Astrocyte (in vitro differentiated cells and primary cell): Measurements from ENCODE around the gene HES7. TPM values are rescaled to one million over a fixed set of nuclear protein-coding genes. Genes with fewer than 3 reads are reported as not detected.

Experiments
- DNase-seq: peaks from one replicate; pipeline ENCODE4 v3.0.0-alpha.2; 2010; ENCODE audit warnings: low read depth
- FAIRE-seq: peaks from 2 replicates; lab custom pipeline; 2011; peaks lifted over from hg19 to GRCh38; lab: Jason Lieb, UNC
- H2AFZ ChIP-seq: 2 replicates; pipeline ENCODE4 v1.6.0; 2012; ENCODE audit warnings: low read depth, low read length, inconsistent platforms
- H3K27ac ChIP-seq: 2 replicates; pipeline ENCODE4 v1.5.1; 2011; ENCODE audit warnings: low read depth, low read length, inconsistent platforms
- H3K27me3 ChIP-seq: 2 replicates; pipeline ENCODE4 v1.6.0; 2011; ENCODE audit warnings: low read length, inconsistent platforms; ENCODE audit not compliant: insufficient read depth
- H3K36me3 ChIP-seq: 2 replicates; pipeline ENCODE4 v1.5.1; 2011; ENCODE audit warnings: low read length, inconsistent platforms; ENCODE audit not compliant: insufficient read depth
- H3K4me1 ChIP-seq: 2 replicates; pipeline ENCODE4 v1.5.1; 2011; ENCODE audit warnings: low read length, inconsistent platforms; ENCODE audit not compliant: insufficient read depth
- H3K4me2 ChIP-seq: 2 replicates; pipeline ENCODE4 v1.6.0; 2012; ENCODE audit warnings: low read length, inconsistent platforms
- H3K4me3 ChIP-seq: 2 replicates; pipeline ENCODE4 v1.5.1; 2011; ENCODE audit warnings: low read depth, mild to moderate bottlenecking, low read length, inconsistent platforms; ENCODE audit not compliant: insufficient read depth
- H3K79me2 ChIP-seq: 2 replicates; pipeline ENCODE4 v1.6.0; 2012; ENCODE audit warnings: mild to moderate bottlenecking, low read length, inconsistent platforms; ENCODE audit not compliant: insufficient read depth
- H3K9ac ChIP-seq: 2 replicates; pipeline ENCODE4 v1.6.0; 2012; ENCODE audit warnings: mild to moderate bottlenecking, low read length, inconsistent platforms
- H3K9me3 ChIP-seq: 2 replicates; pipeline ENCODE4 v1.5.1; 2012; ENCODE audit warnings: low read depth, mild to moderate bottlenecking, low read length, inconsistent platforms; ENCODE audit not compliant: insufficient read depth
- H4K20me1 ChIP-seq: 2 replicates; pipeline ENCODE4 v1.6.0; 2012; ENCODE audit warnings: low read length, inconsistent platforms; ENCODE audit not compliant: insufficient read depth
- H3K27ac Mint-ChIP-seq: one replicate; pipeline ENCODE4 v1.8.0; 2021; ENCODE audit warnings: mild to moderate bottlenecking, mixed read lengths; ENCODE audit not compliant: unreplicated experiment
- H3K27me3 Mint-ChIP-seq: one replicate; pipeline ENCODE4 v1.8.0; 2021; ENCODE audit warnings: low read depth, mixed read lengths; ENCODE audit not compliant: unreplicated experiment
- H3K36me3 Mint-ChIP-seq: one replicate; pipeline ENCODE4 v1.8.0; 2021; ENCODE audit warnings: low read depth, mixed read lengths; ENCODE audit not compliant: unreplicated experiment
- H3K4me1 Mint-ChIP-seq: one replicate; pipeline ENCODE4 v1.8.0; 2021; ENCODE audit warnings: low read depth, mixed read lengths; ENCODE audit not compliant: unreplicated experiment
- H3K4me3 Mint-ChIP-seq: one replicate; pipeline ENCODE4 v1.8.0; 2021; ENCODE audit warnings: mild to moderate bottlenecking, moderate library complexity, mixed read lengths; ENCODE audit not compliant: unreplicated experiment
- H3K9me3 Mint-ChIP-seq: one replicate; pipeline ENCODE4 v1.8.0; 2021; ENCODE audit warnings: mild to moderate bottlenecking, mixed read lengths; ENCODE audit not compliant: unreplicated experiment
- EZH2 ChIP-seq: IDR thresholded peaks from 2 replicates; pipeline ENCODE4 v1.6.1; 2012; ENCODE audit warnings: mild to moderate bottlenecking, low read length, inconsistent platforms; ENCODE audit not compliant: insufficient read depth
- total RNA-seq: library from RNA; stranded (reverse); gene quantifications from 2 replicates; pipeline ENCODE4 v1.2.1, GENCODE V29; 2021
- TF ChIP-seq, protein P1 (sequence below): IDR thresholded peaks from 2 replicates; pipeline ENCODE4 v1.5.1; 2011; ENCODE audit warnings: low read depth, mild to moderate bottlenecking, inconsistent platforms, low read length, moderate library complexity; ENCODE audit not compliant: insufficient read depth

HES7 gene
- total RNA-seq, 1 donor from 2014 or later, result 0.64 TPM

DNA sequence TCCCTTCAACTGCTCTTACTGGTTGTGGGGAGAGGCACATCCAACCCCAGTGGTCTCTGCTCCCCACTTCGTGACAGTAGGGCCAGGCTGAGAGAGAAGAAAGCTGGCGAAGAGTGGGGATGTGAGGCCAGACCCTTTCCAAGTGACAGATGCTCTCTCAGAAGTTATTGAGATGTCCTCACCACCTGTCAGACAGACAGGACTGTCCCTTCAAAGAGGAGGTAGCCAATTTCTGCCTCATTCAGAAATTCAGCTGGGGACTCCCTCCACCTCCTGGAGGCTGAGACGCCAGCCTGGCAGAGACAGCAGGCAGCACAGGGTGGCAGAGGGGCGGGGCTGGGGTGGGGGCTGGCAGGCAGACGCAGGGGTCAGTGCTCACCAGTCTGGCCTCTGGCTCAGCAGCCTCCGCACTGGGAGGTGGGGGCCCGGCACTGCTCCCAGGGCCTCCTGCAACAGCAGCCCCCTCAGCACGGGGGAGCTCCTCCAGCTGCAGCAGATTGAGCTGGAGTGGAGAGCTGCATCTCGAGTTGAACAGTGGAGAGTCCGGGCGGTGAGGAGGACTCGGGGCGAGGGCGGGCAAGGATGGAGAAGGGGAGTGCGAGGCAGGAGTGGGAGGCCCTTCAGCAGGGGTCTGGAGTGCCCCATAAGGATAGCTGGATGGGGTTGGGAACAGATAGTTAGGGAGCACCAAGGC, 19.1 kb upstream of the HES7 start:
- H3K9ac ChIP-seq, result no peak overlapping the region
- no peak for TF ChIP-seq EZH2
- TF ChIP-seq, protein P1, sequence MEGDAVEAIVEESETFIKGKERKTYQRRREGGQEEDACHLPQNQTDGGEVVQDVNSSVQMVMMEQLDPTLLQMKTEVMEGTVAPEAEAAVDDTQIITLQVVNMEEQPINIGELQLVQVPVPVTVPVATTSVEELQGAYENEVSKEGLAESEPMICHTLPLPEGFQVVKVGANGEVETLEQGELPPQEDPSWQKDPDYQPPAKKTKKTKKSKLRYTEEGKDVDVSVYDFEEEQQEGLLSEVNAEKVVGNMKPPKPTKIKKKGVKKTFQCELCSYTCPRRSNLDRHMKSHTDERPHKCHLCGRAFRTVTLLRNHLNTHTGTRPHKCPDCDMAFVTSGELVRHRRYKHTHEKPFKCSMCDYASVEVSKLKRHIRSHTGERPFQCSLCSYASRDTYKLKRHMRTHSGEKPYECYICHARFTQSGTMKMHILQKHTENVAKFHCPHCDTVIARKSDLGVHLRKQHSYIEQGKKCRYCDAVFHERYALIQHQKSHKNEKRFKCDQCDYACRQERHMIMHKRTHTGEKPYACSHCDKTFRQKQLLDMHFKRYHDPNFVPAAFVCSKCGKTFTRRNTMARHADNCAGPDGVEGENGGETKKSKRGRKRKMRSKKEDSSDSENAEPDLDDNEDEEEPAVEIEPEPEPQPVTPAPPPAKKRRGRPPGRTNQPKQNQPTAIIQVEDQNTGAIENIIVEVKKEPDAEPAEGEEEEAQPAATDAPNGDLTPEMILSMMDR, result no peak
- no peaks in the 10 kb centered on the region for H3K27me3 ChIP-seq
- no peaks in the 10 kb centered on the region for H3K79me2 ChIP-seq
- no peak for DNase-seq
- peaks cover 3% of the 10 kb centered on the region for H3K36me3 ChIP-seq
- H3K4me3 ChIP-seq, result no peak overlapping the region
- H3K9me3 ChIP-seq, result no peaks in the 10 kb centered on the region
- peaks cover 2% of the 10 kb centered on the region for H3K9me3 Mint-ChIP-seq
- no peaks in the 10 kb centered on the region for H3K4me1 Mint-ChIP-seq
- H3K4me1 ChIP-seq, result peaks cover 6% of the 10 kb centered on the region
- H3K27ac Mint-ChIP-seq, result no peak overlapping the region
- H3K27ac ChIP-seq, result no peak overlapping the region
- no peak overlapping the region for H2AFZ ChIP-seq
- no peak overlapping the region for H3K4me3 Mint-ChIP-seq
- no peak overlapping the region for H3K4me2 ChIP-seq
- FAIRE-seq, result no peak
- H3K36me3 Mint-ChIP-seq, result peaks cover 37% of the 10 kb centered on the region
- peaks cover 4% of the 10 kb centered on the region for H4K20me1 ChIP-seq
- no peaks in the 10 kb centered on the region for H3K27me3 Mint-ChIP-seq

DNA sequence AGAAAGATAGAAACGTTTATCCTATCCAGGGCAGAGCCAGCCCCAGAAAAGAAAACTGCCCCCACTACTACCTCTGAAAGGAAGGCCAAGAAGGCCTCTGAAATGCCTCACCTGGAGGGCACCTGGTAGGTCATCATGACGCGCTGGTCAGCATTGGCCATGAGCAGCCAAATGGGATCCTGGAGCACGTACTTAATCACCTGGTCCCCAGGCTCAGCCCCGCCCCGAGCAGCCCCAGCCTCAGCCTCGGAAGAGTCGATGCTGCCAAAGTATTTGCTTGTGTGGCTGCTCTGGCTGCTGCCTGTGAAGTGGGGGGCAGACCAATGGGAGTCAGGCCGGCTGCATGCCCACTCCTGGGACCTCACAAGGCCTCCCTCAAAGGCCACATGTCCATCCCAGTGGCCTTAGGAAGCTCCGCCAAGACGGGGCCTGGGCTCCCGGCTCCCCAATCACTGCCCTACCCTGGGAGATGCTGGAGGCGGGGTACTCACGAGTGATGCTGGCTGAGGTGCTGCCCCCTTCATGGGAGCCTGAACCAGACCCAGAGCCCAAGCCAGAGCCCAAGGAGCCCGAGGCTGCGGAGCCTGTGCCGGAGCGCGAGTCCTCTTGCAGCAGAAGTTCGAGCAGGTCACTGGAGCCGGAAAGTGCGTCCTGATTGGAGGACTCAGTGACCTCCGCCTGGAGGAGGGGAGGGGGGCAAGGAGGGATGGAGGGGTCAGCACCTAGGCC, 18.4 kb upstream of the HES7 start:
- FAIRE-seq, result no peak
- no peaks in the 10 kb centered on the region for H3K27me3 Mint-ChIP-seq

More for the DNA sequence above, 18.4 kb upstream of the HES7 start:
- H3K9me3 ChIP-seq, result no peaks in the 10 kb centered on the region
- no peak for DNase-seq
- H3K36me3 Mint-ChIP-seq, result peaks cover 33% of the 10 kb centered on the region
- H3K9ac ChIP-seq, result no peak overlapping the region
- H3K27ac ChIP-seq, result no peak overlapping the region
- peaks cover 6% of the 10 kb centered on the region for H3K4me1 ChIP-seq
- no peaks in the 10 kb centered on the region for H3K27me3 ChIP-seq
- no peak for TF ChIP-seq EZH2
- TF ChIP-seq, protein P1, result no peak
- no peak overlapping the region for H2AFZ ChIP-seq
- H3K4me2 ChIP-seq, result no peak overlapping the region
- no peak overlapping the region for H3K27ac Mint-ChIP-seq
- H3K9me3 Mint-ChIP-seq, result peaks cover 2% of the 10 kb centered on the region
- no peaks in the 10 kb centered on the region for H3K79me2 ChIP-seq
- H3K36me3 ChIP-seq, result peaks cover 3% of the 10 kb centered on the region
- no peak overlapping the region for H3K4me3 Mint-ChIP-seq
- H4K20me1 ChIP-seq, result peaks cover 4% of the 10 kb centered on the region
- no peaks in the 10 kb centered on the region for H3K4me1 Mint-ChIP-seq
- H3K4me3 ChIP-seq, result no peak overlapping the region
